ENCODE measurements around the gene COA3.

GRCh38 chr17:42772945-42773289, 25.6 kb downstream of the COA3 start:
- TF ChIP-seq CTCF (IDR thresholded peaks at IDR 0.05): no peak
- TF ChIP-seq POLR2A (IDR thresholded peaks at IDR 0.05): no peak
- TF ChIP-seq POLR2AphosphoS5 (IDR thresholded peaks at IDR 0.05; ENCODE audit: insufficient read depth in 1 of 2, low read depth in 1 of 2): no peak

Data from vagina (tissue), 2 donors.